ENCODE results near the gene GPC6.

GPC6 gene

GRCh38 chr13:93991569-93991968, 765.0 kb downstream of the GPC6 start:
- ChIA-PET POLR2A (no interaction called here), CTCF (no interaction called here)
- DNase-seq (ENCODE audit: extremely low spot score), result no peak

GRCh38 chr13:93996481-93996880, 769.9 kb downstream of the GPC6 start:
- ChIA-PET POLR2A (no interaction called here), CTCF (no interaction called here)
- TF ChIP-seq BHLHE40 (IDR thresholded peaks at IDR 0.05; ENCODE audit: borderline replicate concordance), result no peak
- no peak for TF ChIP-seq NFRKB (IDR thresholded peaks at IDR 0.05)
- no peak for TF ChIP-seq ELF4 (IDR thresholded peaks at IDR 0.05)
- TF ChIP-seq FOXK2 (IDR thresholded peaks at IDR 0.05), result no peak
- TF ChIP-seq ZNF384 (IDR thresholded peaks at IDR 0.05), result no peak
- no peak for TF ChIP-seq TARDBP (IDR thresholded peaks at IDR 0.05)
- TF ChIP-seq, protein P1, sequence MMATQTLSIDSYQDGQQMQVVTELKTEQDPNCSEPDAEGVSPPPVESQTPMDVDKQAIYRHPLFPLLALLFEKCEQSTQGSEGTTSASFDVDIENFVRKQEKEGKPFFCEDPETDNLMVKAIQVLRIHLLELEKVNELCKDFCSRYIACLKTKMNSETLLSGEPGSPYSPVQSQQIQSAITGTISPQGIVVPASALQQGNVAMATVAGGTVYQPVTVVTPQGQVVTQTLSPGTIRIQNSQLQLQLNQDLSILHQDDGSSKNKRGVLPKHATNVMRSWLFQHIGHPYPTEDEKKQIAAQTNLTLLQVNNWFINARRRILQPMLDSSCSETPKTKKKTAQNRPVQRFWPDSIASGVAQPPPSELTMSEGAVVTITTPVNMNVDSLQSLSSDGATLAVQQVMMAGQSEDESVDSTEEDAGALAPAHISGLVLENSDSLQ (IDR thresholded peaks at IDR 0.05), result no peak
- no peak for TF ChIP-seq SUZ12 (IDR thresholded peaks at IDR 0.05)
- TF ChIP-seq ARNT (IDR thresholded peaks at IDR 0.05), result no peak
- TF ChIP-seq L3MBTL2 (conservative IDR thresholded peaks at IDR 0.05), result no peak
- no peak for DNase-seq (ENCODE audit: extremely low spot score)

More at GRCh38 chr13:93991569-93991968, 765.0 kb downstream of the GPC6 start:
- TF ChIP-seq ZNF384 (IDR thresholded peaks at IDR 0.05), result no peak
- no peak for TF ChIP-seq SUZ12 (IDR thresholded peaks at IDR 0.05)
- no peak for TF ChIP-seq FOXM1 (IDR thresholded peaks at IDR 0.05; ENCODE audit: borderline replicate concordance)
- no peak for TF ChIP-seq ARNT (IDR thresholded peaks at IDR 0.05)
- TF ChIP-seq, protein P1 (IDR thresholded peaks at IDR 0.05), result no peak
- TF ChIP-seq NFRKB (IDR thresholded peaks at IDR 0.05), result no peak
- no peak for TF ChIP-seq L3MBTL2 (conservative IDR thresholded peaks at IDR 0.05)
- TF ChIP-seq TARDBP (IDR thresholded peaks at IDR 0.05), result no peak
- TF ChIP-seq FOXK2 (IDR thresholded peaks at IDR 0.05), result no peak
- TF ChIP-seq HDGF (IDR thresholded peaks at IDR 0.05; ENCODE audit: borderline replicate concordance), result no peak
- TF ChIP-seq SP1 (IDR thresholded peaks at IDR 0.05), result no peak
- TF ChIP-seq BHLHE40 (IDR thresholded peaks at IDR 0.05; ENCODE audit: borderline replicate concordance), result no peak
- TF ChIP-seq FOXA1 (IDR thresholded peaks at IDR 0.05), result no peak
- TF ChIP-seq CTBP1 (IDR thresholded peaks at IDR 0.05; ENCODE audit: borderline replicate concordance), result no peak

DNA sequence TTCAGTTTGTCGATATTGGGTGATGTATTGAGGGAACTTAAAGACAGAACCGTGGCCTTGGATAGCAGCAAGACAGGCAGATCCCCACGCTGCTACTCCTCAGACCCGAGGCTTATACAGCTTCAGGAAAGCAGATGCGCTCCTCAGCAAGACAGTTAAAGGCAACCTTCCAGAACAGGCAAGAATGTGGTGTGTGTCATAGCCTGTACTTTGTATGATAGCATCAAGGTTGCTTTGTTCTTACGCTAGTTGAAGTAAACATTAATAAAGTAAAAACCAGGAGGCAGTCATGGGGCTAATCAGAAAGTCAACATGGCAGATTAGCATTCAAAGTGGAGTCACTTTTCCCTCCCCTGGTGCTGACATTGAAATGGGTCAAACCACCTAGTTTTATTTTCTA, 779.7 kb downstream of the GPC6 start:
- ChIA-PET CTCF (no interaction called here), POLR2A (no interaction called here)
- TF ChIP-seq SP1 (IDR thresholded peaks at IDR 0.05), result no peak
- no peak for TF ChIP-seq HDGF (IDR thresholded peaks at IDR 0.05; ENCODE audit: borderline replicate concordance)
- no peak for TF ChIP-seq BHLHE40 (IDR thresholded peaks at IDR 0.05; ENCODE audit: borderline replicate concordance)
- TF ChIP-seq, protein P1 (IDR thresholded peaks at IDR 0.05), result no peak
- no peak for TF ChIP-seq FOXA1 (IDR thresholded peaks at IDR 0.05)
- TF ChIP-seq CTBP1 (IDR thresholded peaks at IDR 0.05; ENCODE audit: borderline replicate concordance), result no peak
- TF ChIP-seq TARDBP (IDR thresholded peaks at IDR 0.05), result no peak
- no peak for TF ChIP-seq FOXM1 (IDR thresholded peaks at IDR 0.05; ENCODE audit: borderline replicate concordance)
- no peak for TF ChIP-seq LEF1 (IDR thresholded peaks at IDR 0.05; ENCODE audit: borderline replicate concordance)
- TF ChIP-seq FOXK2 (IDR thresholded peaks at IDR 0.05), result no peak
- no peak for TF ChIP-seq SUZ12 (IDR thresholded peaks at IDR 0.05)
- TF ChIP-seq NFRKB (IDR thresholded peaks at IDR 0.05), result no peak
- TF ChIP-seq L3MBTL2 (conservative IDR thresholded peaks at IDR 0.05), result no peak
- no peak for TF ChIP-seq ARNT (IDR thresholded peaks at IDR 0.05)
- TF ChIP-seq ZNF384 (IDR thresholded peaks at IDR 0.05), result no peak
- no peak for TF ChIP-seq ELF4 (IDR thresholded peaks at IDR 0.05)
- no peak for DNase-seq (ENCODE audit: extremely low spot score)

DNA sequence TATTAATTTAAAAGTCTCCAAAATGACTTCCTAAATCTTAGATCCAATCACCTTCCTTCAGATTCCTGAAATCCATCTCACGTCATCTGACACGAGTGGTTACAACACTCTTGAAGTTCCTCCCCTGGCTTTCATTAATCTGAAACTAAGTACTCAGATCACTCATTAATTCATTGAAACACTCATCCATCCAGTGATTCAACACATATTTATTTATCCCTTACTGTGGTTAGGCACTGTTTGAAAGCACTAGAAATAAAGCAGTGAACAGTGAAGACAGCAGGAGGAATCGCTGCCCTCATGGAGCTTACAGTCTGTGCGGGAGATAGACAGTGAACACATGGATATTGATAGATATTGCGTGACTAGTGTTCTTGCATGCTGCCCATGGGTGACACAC, 780.5 kb downstream of the GPC6 start:
- CTCF ChIA-PET, result no interaction called here
- TF ChIP-seq FOXK2 (IDR thresholded peaks at IDR 0.05) (no peak), BHLHE40 (IDR thresholded peaks at IDR 0.05; ENCODE audit: borderline replicate concordance) (no peak), CTBP1 (IDR thresholded peaks at IDR 0.05; ENCODE audit: borderline replicate concordance) (no peak), SP1 (IDR thresholded peaks at IDR 0.05) (no peak), ZNF384 (IDR thresholded peaks at IDR 0.05) (no peak)
- POLR2A ChIA-PET, result no interaction called here
- no peak for DNase-seq (ENCODE audit: extremely low spot score)

- TF ChIP-seq LEF1 (IDR thresholded peaks at IDR 0.05; ENCODE audit: borderline replicate concordance) (no peak), FOXA1 (IDR thresholded peaks at IDR 0.05) (no peak), FOXM1 (IDR thresholded peaks at IDR 0.05; ENCODE audit: borderline replicate concordance) (no peak), NFRKB (IDR thresholded peaks at IDR 0.05) (no peak), HDGF (IDR thresholded peaks at IDR 0.05; ENCODE audit: borderline replicate concordance) (no peak), ELF4 (IDR thresholded peaks at IDR 0.05) (no peak), SUZ12 (IDR thresholded peaks at IDR 0.05) (no peak), L3MBTL2 (conservative IDR thresholded peaks at IDR 0.05) (no peak), TARDBP (IDR thresholded peaks at IDR 0.05) (no peak), ARNT (IDR thresholded peaks at IDR 0.05) (no peak), FOXK2 (IDR thresholded peaks at IDR 0.05) (no peak), SP1 (IDR thresholded peaks at IDR 0.05) (no peak), CTBP1 (IDR thresholded peaks at IDR 0.05; ENCODE audit: borderline replicate concordance) (no peak), ZNF384 (IDR thresholded peaks at IDR 0.05) (no peak), BHLHE40 (IDR thresholded peaks at IDR 0.05; ENCODE audit: borderline replicate concordance) (no peak)
- TF ChIP-seq, protein P1 (IDR thresholded peaks at IDR 0.05), result no peak
- DNase-seq (ENCODE audit: extremely low spot score), result no peak
- ChIA-PET CTCF (no interaction called here), POLR2A (no interaction called here)
Measured at GRCh38 chr13:94009701-94010100, 783.1 kb downstream of the GPC6 start.

DNA sequence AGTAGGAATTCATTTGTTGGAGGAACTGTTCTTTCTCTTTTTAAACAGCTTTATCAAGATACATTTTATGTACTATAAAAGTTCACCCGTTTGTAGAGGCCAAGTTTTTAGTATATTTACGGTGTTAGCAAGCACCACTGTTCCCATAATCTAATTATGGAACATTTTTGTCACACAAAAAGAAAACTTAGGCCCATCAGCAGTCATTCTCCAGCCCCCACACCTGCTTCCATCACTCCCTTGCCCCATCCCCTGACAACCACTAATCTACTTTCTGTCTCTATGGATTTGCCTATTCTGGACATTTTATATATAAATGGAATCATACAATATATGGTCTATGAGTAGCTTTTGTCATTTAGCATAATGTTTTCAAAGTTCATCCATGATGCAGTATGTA, 787.9 kb downstream of the GPC6 start:
- ChIA-PET POLR2A (no interaction called here), CTCF (no interaction called here)
- no peak for TF ChIP-seq L3MBTL2 (conservative IDR thresholded peaks at IDR 0.05)
- no peak for TF ChIP-seq CTBP1 (IDR thresholded peaks at IDR 0.05; ENCODE audit: borderline replicate concordance)
- TF ChIP-seq SP1 (IDR thresholded peaks at IDR 0.05), result no peak
- no peak for TF ChIP-seq ARNT (IDR thresholded peaks at IDR 0.05)
- no peak for TF ChIP-seq HDGF (IDR thresholded peaks at IDR 0.05; ENCODE audit: borderline replicate concordance)
- TF ChIP-seq LEF1 (IDR thresholded peaks at IDR 0.05; ENCODE audit: borderline replicate concordance), result no peak
- TF ChIP-seq FOXM1 (IDR thresholded peaks at IDR 0.05; ENCODE audit: borderline replicate concordance), result no peak
- TF ChIP-seq ELF4 (IDR thresholded peaks at IDR 0.05), result no peak
- TF ChIP-seq NFRKB (IDR thresholded peaks at IDR 0.05), result no peak
- TF ChIP-seq ZNF384 (IDR thresholded peaks at IDR 0.05), result no peak
- no peak for TF ChIP-seq BHLHE40 (IDR thresholded peaks at IDR 0.05; ENCODE audit: borderline replicate concordance)
- TF ChIP-seq, protein P1 (IDR thresholded peaks at IDR 0.05), result no peak
- TF ChIP-seq SUZ12 (IDR thresholded peaks at IDR 0.05), result no peak
- no peak for TF ChIP-seq TARDBP (IDR thresholded peaks at IDR 0.05)
- TF ChIP-seq FOXK2 (IDR thresholded peaks at IDR 0.05), result no peak
- TF ChIP-seq FOXA1 (IDR thresholded peaks at IDR 0.05), result no peak
- DNase-seq (ENCODE audit: extremely low spot score), result no peak
